SK-N-SH treated with all-trans-retinoic acid at 6 μM for 48 hours (cell line): ENCODE measurements around the gene CDH4.

Experiments used
- ZC3H10 ChIP-seq: fragments of 250-450 bp; sonication (Bioruptor Pico); IDR thresholded peaks from 2 replicates; pipeline ENCODE4 v1.5.1; 2021; ENCODE audit warnings: mild to moderate bottlenecking, moderate library complexity
- ZNF565 ChIP-seq: fragments of 450-650 bp; formaldehyde crosslinking; conservative IDR thresholded peaks from 2 replicates; pipeline ENCODE4 v1.5.0; 2020; ENCODE audit warnings: low read depth, mild to moderate bottlenecking, moderate library complexity

- TF ChIP-seq ZNF565 (CRISPR knock-in tag) (no peak), ZC3H10 (CRISPR knock-in tag) (no peak)
These were observed 627.6 kb downstream of the CDH4 start for GRCh38 chr20:61879694-61880093.
